Hepatic stellate cell (primary cell): ENCODE results near the gene ADCY6.

Source experiments
- DNase-seq: peaks from one replicate; pipeline ENCODE4 v3.0.0; 2011; ENCODE audit warnings: low spot score

Gene ADCY6

DNA sequence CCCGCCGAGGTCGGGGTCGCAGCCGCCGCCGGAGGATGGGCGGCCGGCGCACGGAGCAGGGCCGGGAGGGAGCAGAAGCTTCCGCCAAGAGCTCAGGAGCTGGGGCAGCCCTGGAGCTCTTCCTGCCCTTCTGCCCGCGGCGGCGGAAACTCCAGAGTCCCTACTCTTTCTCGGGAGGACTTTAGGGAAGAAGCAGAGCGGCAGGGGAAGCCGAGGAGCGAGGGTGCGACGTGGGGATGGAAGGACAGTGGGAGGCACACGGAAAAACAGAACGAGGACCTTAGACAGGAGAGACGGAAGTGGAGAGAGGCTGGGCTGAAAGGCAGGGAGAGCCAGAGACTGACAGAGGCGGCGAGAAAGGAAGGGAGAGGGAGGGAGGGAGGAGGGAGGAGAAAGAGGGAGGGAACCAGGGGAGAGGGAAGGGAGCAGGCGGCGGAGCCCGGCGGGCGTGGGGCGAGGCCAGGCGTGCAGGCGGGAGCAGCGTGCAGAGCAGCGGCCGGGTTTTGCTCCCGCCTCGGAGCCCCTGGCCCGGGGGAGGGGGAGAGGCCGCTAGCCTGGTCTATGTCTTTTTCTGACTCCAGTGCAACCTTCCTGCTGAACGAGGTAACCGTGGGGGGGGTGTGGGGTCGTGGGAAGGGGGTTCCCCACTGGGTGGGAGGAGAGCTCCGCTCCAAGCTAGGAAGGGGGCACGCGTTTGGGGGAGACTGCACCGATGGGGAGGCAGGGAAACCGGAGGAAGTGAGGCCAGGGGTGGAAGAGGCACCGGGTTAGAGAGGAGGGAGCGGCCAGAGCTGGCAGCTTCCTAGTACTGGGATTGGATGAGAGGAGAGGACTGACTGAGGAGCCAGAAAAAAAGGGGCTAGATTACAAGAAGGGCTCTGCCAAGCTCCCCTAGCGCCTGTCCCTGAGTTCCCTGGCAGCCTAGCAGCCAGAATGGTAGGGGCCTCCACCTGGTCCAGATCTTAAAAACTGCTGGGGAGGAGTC lies 26.5 kb upstream of the ADCY6 start:
- peak; percentile 87 for DNase-seq

- DNase-seq = peak; percentile 93
Observed at GRCh38 chr12:48814262-48815125, 25.6 kb upstream of the ADCY6 start.

DNA sequence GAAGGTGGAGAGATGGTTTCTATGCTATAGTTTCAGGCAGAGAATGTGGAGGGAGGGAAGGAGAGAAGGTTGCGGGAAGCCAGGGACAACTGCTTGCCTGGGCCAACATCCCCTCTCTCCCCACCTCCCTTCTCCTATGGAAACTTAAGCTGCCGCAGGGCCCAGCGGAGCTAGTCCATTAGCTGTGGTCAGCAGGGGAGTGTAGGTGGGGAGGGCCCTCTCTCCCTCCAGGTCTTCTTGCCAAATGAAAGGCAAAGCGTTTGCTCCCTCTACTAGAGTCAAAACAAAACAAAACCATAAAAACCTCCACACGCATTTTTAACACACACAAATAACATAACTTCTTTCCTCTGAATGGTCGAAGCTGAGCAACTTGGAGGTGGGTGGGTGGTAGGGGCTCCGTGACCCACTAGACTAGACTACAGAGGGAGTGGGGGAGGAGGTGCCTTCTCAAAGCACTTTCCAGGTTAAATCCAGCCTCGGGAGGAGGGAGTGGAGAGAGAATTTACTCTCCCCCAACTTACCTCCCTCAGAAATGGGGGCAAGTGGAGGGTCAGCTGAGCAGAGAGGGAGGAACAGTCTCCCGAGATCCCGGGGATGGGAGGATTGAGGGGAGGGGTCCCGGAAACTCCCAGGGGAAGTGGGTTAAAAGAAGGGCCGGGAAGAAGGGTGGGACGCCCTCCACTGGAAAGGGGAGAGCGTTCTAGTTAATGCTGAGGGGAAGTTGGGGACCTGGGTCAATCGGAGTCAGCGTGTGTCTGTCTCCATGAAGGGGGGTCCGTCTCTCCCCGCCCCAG lies 24.8 kb upstream of the ADCY6 start:
- DNase-seq = no peak

DNA sequence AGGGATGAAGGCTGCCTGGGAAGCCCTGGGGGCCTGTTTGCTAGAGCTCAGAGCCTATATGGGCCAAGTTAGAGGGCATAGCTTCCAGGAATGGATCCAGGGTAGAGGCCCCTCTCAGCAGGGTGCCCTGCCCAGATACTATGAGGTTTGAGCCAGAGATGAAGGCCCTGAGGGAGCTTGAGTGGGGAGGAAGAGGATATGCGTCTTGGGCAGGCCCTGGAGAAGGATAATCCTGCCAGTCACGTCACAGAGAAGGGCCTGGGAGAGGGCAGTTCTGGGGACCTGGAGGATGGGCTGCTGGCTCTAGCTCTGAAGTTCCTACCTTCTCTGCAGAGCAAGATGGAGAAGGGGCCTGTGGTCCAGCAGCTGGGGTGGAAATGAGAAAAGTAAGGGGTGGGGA lies 23.5 kb upstream of the ADCY6 start:
- no peak for DNase-seq

GRCh38 chr12:48811437-48812090 lies 22.7 kb upstream of the ADCY6 start:
- DNase-seq = no peak

DNA sequence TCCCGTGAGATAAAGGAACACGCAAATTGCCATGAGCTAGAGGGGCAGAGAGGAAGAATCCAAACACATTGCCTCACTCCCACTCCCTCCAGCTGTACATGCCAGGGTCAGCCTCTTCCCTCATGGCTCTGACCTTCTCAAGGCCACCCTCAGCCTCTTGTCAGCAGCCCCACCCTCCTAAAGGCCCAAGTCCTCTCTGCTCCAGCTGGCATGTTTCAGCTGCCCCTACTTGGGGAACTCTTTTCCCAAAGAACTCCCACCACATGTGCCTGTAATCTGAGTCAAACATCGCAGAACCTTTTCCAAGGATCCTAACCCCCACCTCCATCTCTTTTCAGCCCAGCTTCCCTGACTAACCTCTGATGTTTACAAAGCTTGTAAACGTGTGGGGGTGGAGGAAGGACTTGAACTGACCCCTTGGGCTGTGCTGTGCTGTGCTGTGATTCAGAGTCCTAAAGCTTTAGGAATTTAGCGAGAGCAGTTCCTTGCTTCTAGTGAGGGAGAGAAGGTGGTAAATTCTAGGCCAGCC lies 22.1 kb upstream of the ADCY6 start:
- peak; percentile 87 for DNase-seq

DNA sequence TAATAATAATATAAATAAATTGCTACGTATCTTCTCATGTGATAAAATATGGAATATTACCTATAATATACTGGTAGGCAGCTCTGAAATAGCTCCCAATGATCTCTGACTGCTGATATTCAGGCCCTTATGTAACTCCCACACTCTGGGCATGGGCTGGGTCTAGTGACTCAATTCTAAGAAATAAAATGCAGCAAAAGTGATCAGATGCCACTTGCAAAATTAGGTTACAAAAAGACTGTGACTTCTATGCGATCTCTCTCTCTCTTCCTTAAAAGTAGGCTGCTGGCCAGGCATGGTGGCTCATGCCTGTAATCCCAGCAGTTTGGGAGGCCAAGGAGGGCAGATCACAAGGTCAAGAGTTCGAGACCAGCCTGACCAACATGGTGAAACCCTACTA lies 19.1 kb upstream of the ADCY6 start:
- DNase-seq = no peak

DNA sequence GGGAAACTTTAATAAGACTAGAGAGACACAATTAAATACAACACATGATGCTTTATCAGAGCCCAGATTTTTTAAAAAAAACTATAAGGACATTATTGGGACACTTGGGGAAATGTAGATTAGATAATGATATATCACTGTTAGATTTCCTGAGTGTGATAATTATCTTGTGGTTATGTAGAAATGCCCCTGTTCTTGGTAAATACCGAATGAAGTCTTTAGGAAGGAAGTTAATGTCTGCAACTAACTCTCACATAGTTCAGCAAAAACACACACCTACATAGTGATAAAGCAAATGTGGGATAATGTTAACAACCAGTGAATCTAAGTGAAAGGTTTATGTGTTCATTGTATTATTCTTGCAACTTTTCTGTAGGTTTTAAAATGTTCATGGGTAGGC lies 14.8 kb upstream of the ADCY6 start:
- no peak for DNase-seq

GRCh38 chr12:48800971-48801370 lies 12.1 kb upstream of the ADCY6 start:
- DNase-seq = no peak

GRCh38 chr12:48800457-48800856 lies 11.6 kb upstream of the ADCY6 start:
- no peak for DNase-seq

- DNase-seq = no peak
Observed at GRCh38 chr12:48796976-48797375, 8.1 kb upstream of the ADCY6 start.

GRCh38 chr12:48795550-48796455 lies 6.9 kb upstream of the ADCY6 start:
- DNase-seq = peak; percentile 89

DNA sequence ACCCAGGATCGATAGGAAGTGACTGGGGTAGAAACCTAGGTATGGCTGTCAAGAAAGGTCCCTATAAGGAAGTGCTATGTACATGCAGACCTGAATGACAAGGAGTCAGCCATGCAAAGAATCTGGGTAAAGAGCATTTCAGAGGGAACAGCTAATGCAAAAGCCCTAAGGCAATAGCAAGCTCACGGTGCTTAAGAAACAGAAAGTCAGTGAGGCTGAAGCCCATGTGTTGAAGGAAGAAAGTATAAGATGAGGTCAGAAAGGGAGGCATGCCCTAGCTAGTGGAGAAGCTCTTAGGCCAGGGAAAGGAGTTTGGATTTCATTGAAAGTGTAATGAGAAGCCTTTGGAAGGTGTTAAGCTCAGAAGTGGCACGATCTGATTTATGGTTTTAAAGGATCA lies 6.0 kb upstream of the ADCY6 start:
- no peak for DNase-seq

DNA sequence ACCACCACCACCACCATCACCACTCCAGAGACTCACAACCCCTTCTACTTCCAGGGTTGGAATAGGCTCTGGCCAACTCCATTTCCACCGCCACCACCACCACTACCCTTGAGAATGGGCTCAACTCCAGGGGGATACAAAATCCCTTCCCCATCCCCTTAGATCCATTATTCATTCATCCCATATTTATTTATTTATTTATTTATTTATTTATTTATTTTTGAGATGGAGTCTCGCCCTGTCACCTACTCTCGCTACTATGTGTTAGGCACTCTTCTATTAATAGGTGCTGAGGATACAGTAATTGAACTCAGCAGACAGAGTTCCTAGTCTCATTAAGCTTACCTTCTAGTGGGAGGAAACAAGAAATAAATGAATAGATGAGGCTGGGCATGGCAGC lies 4.8 kb upstream of the ADCY6 start:
- DNase-seq = no peak

- DNase-seq = no peak
Observed at GRCh38 chr12:48789858-48790326, 1.0 kb upstream of the ADCY6 start.

DNA sequence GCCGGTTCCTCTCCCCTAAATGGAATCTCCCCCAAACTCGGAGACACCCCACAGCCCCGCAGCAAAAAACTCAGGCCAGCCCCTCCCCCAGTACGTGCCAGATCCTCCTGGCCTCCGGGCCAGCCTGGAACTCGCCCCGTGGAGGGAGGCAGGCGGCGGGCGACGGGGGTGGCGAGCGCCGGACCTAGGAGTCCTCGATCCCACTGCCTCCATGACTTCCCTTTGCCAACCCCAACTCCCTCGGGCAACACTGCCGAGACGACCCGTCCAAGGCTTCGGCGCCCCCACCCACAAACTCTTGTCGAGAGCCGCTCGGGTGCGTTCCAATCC lies 400 bp downstream of the ADCY6 start:
- no peak for DNase-seq

- no peak for DNase-seq
Observed at GRCh38 chr12:48787791-48788523, 932 bp downstream of the ADCY6 start.

- no peak for DNase-seq
Observed at GRCh38 chr12:48786591-48787544, 2.0 kb downstream of the ADCY6 start.
